HPDE6-E6E7 (cell line): Measurements from ENCODE around the gene MRGPRD.

Source experiments
- DNase-seq: peaks from one replicate; pipeline ENCODE4 v3.0.0; 2011; ENCODE audit warnings: missing footprints; ENCODE audit errors: extremely low spot score

MRGPRD gene

DNA sequence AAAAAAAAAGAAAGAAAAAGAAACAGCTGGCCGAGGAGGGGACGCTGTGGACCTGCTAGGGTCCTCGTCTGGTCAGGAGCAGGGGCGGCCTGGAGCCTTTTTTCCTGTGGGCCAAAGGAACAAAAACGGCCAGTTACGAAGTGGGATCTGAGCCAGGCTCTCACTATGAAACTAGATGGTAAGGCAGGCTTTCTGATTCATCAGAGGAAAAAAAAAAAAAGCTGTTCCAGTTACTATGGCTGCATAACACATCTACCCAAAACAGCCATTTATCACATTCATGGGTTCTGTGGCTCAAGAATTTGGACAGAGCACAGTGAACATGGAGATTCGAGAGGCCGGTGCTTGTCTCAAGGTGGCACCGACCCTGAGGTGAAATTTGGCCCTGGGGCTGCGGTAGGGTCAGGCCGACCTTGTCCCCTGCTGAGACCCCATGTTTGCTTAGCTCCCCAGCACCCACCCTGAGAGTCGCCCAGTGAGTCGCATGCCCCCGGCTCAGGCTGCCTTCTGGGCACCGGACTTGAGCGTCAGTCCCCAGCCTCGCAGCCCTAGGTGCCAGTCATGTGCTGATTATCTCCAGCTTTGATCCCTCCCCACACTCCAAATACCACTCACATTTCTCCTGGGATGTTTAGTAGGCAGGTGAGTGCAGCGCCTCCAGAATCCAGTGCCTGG lies 34.2 kb downstream of the MRGPRD start:
- DNase-seq, result peak; percentile 66

DNA sequence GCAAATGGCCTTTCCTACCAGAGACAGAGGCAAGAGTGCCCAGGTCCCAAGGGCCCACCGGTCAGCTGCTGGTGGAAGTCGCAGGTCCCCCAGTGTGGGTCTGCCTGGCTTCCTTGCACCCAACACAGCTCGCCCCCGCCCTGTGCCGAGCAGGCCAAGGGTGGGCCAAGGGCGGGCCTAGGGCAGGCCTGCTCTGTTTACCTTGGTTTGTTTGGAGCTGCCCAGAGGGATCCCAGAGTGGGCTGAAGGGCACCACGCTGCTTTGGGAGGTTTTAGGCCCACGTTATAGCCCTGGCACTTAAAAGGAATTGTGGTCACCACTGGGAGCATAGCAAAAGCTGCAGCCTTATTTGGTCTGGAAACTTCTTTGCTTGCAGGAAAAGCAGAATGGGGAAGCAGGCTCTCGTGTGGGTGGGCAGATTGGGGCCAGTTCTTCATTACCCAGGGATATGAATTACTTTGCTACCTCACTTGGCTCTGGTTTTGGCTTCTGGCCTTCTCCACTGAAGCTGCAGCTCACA lies 38.0 kb downstream of the MRGPRD start:
- no peak for DNase-seq

DNA sequence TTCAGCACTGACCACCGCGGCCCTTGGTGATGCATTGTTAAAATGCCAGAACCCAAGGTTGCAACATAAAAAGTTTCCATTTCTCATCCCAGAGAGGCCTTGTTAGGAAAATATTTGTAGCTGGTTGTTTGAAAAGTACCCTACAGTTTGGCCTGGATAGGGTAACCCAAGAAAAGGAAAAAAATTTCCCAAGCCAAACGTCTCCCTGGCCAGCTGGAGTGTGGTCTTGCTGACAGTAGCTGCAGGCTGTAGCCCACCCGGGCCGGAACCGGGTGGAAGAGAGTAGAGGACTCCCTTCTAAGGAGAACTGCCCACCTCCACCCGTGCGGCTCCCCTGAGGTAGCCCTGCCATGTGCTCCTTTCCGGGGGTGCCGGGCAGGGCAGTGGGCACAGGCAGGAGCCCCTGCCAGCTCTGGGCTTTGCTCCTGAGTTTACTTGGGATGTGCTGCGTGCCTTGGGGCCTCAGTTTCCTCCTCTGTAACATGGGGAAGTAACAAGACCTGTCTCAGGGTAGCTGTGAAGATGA lies 38.6 kb downstream of the MRGPRD start:
- DNase-seq, result no peak

DNA sequence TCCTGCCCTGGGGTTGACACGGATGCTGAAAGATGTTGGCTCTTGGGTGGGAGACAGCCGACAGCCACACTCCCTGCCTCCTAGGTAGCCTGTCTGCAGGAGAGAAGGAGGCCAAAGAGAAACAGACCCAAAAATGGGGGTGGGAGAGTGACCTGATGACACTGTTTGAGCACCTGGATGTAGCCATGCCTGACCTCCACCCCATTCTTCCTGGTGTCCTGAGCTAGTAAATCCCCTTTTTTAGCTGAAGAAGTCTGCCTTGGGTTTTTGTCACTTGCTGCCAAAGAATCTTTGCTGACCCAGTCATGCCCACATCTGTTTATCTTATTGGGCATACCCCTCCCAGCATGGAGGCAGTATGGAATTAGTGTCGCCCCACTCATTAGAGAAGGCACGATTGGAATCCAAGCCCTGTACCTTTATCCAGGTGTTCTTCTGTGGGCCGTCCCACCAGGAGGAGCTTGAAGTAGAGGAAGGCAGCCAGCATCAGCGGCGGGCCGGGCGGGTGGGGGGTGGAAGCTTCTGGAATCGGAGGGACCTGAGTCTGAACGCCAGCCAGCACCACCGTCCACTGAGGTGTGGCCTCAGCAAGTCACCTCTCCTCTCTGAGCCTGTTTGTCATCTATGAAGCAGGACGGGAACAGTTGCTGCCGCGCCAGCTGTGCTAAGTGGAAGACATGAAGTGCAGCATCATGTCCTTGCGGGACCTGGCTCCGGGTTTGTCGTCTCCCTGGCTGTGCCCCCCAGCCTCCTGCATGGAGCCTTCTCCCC lies 39.3 kb downstream of the MRGPRD start:
- no peak for DNase-seq

DNA sequence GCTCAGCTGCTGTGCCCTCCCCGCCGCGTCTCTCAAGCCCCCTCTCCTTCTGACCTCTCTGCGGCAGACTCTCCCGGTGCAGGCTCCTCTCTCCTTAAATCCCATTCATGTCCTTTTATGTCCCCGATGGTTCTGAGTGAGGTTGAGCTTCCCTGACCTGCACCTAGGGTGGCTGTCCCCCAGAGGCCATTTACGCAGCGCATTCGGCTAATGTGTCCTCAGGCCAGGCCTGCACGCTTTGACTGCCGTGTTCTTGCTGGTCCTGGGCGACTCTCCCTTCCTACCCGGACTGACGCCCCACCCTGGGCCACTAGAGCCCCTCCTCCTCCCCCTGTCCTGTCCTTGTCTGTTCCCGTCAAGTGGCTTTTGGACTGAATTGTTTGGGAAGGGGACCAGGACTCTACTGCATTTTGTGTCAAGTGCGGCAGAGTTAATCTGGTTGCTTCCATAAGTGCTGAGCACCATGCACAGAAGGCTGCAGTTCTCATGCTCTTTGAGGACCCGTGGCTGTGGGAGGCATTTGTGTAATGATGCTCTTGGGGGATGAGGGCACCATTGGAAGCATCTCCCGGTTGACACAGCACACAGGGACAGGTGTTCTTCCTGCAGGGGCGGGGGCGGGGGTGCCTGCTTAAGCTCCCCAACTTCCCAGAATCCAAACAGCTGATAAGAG lies 40.0 kb downstream of the MRGPRD start:
- no peak for DNase-seq

DNA sequence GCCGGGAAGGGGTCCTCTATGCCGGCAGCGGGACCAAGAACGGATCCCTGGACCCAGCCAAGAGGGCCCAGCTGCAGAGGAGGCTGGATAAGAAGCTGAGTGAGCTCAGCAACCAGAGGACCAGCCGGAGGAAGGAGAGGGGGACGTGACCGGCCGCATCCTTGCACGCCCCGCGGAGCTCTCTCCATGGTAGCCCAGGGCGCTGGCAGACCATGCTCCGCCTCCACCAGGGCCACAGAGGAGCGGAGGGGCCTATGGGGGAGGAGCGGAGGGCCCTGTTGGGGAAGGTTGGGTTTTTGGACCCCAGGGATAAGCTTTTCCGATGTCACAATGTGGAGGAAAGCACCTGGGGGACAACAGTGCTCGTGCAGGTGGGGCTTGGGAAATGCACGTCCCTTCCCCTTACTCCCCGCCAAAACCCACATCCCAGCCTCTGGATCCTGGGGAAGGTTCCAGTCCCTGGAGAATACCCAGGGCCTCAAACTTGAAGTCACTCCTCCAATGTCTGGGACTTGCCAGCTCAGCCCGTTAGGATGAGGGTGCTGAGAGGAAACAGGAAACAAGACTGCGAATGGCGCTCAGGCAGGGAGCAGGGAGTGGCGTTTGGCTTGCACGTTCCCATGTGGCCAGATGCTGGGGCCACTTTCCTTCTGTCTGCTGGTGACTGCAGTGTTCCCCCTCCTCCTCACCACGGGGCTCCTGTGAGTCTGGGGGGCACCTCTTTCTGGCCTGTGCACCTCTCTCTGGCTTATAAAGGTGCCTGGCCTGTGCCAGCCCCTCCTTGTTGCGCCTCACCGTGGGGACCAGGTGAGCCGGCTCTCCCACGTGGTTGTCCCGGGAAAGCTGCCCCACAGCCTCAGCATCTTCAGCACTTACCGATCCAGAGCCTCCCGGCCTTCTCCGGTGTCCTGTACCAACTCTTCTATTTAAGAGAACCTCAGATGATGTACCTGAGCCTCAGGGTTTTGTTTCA lies 40.9 kb downstream of the MRGPRD start:
- DNase-seq, result no peak

DNA sequence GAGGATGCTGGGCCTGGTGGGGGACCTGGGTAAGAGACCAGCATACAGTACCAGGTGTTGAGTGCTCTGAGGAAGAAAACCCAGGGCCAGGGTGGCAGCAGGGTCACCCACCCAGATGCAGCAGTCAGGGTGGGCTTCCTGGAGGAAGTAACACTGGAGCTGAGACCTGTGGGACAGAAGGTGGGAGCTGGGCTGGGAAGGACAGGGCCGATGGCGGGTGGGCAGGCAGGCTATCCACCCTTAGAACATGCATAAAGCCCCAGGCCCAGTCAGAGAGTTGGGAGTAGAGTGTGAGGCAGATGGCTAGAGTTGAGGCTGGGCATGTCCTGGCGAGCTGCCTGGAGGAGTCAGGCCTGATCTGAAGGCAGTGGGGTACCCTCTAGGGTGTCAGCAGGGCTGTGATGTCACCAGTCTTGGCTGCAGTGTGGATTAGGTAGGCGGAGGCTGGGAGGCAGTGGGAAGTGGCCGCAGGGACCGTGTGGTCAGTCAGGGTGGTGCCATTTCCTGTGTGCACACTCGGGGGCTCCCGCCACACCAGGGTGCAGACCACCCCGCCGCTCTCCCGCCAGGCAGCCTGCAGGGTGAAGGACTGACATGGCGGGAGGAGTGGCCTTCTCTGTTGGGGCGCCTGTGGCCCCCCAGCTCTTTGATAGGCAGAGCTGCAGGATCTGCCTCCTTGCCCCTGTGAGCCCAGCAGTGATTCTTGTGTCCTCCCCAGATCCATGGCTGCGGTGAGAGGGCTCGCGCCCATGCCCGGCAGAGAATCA lies 41.8 kb downstream of the MRGPRD start:
- no peak for DNase-seq

DNA sequence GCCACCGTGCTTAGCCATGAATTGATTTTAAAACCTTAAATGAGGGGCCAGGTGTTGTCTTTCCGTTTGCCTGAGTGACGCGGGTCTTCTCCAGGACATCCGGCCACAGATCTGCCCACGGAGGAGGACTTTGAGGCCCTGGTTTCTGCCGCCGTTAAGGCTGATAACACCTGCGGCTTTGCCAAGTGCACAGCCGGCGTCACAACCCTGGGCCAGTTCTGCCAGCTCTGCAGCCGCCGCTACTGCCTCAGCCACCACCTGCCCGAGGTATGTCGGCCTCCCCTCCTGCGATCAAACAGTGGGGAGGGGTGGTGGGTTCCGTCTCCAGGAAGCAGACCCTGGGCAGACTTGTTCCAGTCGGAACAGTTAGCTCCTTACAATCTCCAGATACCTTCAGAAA lies 42.7 kb downstream of the MRGPRD start:
- no peak for DNase-seq

DNA sequence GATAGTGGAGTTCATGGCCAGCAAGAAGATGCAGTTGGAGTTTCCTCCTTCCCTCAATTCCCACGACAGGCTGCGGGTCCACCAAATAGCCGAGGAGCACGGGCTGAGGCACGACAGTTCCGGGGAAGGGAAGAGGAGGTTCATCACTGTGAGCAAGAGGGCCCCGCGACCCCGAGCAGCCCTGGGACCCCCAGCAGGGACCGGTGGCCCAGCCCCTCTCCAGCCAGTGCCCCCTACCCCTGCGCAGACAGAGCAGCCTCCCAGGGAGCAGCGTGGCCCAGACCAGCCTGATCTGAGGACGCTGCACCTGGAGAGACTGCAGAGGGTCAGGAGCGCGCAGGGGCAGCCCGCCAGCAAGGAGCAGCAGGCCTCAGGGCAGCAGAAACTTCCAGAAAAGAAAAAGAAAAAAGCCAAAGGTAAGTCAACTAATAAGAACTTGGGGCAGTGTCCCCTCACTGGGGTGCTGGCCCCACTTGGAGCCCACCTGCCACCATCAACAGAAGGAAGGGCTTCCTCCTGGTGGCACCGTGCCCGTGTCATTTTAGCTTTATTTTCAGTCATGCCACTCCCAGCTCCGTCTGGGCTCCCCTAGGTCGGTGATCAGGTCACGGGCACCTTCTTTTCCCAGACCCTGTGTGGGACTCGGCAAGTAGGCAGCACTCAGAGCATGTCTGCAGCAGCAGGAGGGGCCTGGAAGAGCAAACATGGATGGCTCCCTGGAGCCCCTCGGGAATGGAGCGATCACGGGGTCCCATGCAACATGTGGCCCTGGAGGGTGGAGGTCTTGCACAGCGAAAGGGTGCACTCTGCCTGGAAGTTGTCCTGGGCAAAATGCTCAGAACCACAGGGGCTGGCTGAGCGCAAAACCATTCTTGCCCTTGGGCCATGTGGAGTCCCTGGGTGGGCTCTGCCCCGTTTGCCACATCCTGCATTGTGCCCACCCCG lies 43.8 kb downstream of the MRGPRD start:
- no peak for DNase-seq

DNA sequence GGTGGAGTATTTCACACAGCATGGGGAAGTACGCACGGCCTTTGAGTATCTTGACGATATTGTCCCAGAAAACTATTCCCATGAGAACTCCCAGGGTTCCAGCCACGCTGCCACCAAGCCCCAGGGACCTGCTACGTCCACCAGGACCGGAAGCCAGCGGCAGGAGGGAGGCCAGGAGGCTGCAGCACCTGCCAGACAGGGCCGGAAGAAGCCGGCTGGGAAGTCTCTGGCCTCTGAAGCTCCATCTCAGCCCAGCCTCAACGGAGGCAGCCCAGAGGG lies 44.5 kb downstream of the MRGPRD start:
- no peak for DNase-seq

DNA sequence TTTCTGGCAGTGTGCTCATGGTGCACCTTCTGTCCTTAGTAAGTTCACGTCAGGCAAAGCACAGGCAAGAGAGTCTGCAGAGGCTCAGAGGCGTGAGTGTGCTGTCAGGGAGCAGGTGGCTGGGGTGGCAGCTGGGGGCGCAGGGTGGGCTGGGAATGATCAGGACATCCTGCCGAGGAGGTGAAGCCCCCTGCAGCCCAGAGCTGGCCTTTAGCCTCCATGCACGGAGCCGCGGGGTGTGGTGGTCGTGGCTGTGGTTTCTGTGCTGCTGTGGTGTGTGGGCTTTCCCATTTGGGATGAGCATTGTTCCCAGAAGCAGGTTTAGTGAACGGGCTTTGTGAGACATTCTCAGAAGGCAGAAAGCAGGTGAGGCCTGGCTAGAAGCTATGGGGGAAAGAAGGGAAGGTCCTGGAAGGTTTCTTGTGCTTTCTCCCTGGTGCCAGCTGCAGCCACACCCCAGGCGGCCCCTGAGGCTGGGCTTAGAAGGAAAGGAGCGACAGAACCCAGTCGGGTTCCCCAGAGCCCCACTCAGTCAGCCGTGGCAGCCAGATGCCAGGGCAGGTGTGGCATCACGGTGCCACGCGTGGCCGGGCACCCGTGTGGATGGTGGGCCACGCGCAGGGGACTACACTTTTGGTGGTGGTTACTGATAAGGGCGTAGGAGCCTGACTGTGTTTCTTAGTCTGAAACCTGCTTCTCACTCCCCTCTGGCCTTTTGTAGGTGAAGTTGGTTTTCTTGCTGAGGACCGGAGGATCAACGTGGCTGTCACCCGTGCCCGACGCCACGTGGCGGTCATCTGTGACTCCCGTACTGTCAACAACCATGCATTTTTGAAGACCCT lies 45.0 kb downstream of the MRGPRD start:
- DNase-seq, result no peak

DNA sequence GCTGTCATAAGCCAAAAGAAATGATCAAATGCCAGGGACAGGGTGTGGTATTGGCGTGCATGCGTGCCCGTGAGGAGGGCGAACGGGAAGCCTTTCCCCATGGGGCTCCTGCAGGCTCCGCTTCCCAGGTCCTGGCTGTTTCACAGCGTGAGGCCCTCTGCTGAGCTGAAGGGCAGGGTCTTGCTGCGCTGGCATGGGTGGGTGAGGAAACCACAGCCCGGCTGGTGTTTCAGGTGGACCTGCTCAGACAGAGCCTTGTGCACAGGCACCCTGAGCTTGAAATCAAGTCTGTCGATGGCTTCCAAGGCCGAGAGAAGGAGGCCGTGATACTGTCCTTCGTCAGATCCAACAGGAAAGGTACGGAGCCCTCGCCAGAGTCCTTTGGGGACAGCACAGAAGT lies 45.7 kb downstream of the MRGPRD start:
- DNase-seq, result no peak

DNA sequence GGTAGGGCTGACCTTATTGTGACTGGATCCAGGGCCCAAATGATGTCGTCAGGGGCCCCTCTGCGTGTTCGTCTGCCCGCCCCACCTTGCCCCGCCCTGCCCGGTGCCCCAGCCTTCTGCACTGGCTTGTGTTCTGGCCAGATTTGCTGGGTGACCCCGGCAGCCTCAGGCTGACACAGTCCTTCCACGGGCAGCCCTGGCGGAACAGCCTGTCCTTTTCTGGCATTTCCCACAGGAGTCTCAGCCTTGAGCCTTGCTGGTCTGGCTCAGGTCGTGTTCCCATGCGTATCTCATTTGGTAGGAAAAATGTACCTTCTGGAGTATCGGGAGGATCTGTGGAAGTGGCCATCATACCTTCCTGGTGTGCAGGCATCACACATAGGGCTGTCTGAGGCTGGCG lies 46.1 kb downstream of the MRGPRD start:
- DNase-seq, result no peak

DNA sequence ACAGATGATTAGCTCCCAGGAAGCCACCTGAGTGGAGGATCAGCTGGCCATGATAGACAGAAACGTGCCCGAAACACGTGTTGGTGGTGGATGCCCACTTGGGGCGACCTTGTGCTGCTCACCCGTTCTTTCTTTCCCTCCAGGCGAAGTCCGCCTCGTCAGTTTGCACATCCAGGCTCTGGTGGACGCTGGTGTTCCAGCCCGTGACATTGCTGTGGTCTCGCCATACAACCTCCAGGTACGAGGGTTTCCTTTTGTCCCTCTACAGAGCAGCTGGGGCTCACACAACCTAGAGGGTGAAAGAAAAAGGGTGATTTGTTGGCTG lies 46.5 kb downstream of the MRGPRD start:
- DNase-seq, result no peak

DNA sequence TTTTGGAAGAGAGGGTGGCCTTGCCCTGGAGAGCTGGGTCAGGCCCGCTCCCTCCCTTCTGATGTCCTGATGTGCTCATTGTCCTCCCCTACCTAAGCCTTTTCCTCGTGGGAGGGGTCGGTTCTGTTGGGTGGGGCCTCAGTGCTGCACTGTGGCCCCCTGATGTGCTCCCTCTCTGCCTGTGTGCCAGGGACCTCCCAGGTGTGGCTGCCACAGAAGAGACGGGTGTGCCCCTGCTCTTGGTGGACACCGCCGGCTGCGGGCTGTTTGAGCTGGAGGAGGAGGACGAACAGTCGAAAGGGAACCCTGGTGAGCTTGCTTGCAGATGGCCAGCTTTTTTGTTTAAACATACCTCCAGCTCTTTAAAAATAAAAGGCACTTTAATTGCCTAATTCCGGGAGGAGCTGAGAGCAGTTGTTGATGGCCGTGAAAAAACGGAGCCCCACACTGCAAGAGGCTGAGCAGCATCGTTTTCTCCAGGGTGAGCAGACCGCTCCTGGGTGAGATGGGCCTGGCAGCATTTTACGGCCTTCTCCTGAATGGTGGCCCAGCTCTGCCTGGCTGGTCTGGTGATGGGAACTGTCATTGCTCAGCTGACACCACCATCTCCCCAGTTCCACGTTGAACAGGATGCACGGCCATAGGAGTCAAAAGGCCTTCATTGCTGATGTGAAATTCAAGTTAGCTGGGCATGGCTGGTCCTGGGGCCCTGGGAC lies 47.0 kb downstream of the MRGPRD start:
- DNase-seq, result no peak

DNA sequence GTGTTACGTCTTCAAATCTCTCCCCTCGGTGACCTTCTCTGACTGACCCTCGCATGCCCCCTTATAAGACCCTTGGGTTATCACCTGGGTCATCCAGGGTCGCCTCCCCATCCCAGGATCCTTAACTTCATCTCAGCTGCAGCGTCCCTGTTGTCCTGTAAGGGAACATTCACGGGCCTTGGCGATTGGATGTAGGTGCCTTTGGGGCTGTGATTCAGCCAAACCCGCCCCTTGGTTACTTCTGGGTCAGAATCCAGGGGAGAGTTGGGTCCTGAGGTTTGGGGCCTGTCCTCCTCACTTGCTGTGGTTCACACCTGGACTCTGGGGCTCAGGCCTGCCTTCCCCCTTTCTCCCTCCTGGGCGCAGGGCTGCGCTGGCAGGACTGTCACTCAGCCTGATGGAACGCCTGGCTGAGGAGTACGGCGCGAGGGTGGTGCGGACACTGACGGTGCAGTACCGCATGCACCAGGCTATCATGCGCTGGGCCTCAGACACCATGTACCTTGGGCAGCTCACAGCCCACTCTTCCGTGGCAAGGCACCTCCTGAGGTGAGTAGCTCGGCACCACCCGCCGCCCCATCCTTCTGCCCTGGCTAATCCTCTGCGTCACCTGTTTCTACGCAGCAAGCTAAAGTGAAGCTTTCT lies 47.7 kb downstream of the MRGPRD start:
- no peak for DNase-seq

DNA sequence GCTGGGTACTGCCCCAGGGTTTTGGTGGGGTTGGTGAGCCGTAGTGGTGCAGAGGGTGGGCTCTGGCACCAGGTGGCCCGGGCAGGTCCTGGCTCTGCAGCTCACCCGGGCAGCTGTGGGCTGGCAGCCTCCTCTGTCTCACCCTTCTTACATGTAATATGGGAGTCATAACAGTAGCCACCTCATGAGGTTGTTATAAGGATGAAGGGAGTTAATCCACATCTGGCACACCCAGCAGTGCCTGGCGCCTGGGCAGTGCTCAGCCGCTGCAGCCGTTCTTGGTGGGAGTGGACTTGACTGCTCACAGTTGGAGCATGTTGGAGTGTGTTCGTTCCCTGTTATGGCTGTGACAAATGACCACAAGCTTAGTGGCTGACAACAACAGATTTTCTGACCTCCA lies 48.4 kb downstream of the MRGPRD start:
- DNase-seq, result no peak

DNA sequence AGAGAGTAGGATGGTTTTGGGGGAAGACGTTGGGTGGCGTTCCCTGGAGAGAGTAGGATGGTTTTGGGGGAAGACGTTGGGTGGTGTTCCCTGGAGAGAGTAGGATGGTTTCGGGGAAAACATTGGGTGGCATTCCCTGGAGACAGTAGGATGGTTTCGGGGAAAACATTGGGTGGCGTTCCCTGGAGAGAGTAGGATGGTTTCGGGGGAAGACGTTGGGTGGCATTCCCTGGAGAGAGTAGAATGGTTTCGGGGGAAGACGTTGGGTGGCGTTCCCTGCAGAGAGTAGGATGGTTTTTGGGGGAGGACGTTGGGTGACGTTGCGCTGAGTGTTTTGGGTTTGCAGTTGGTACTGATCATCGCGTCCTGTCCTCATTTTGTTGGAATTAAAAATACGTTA lies 48.9 kb downstream of the MRGPRD start:
- DNase-seq, result no peak
